Measurements from ENCODE around the gene TMEFF2.

TMEFF2 gene, protein sequence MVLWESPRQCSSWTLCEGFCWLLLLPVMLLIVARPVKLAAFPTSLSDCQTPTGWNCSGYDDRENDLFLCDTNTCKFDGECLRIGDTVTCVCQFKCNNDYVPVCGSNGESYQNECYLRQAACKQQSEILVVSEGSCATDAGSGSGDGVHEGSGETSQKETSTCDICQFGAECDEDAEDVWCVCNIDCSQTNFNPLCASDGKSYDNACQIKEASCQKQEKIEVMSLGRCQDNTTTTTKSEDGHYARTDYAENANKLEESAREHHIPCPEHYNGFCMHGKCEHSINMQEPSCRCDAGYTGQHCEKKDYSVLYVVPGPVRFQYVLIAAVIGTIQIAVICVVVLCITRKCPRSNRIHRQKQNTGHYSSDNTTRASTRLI

DNA sequence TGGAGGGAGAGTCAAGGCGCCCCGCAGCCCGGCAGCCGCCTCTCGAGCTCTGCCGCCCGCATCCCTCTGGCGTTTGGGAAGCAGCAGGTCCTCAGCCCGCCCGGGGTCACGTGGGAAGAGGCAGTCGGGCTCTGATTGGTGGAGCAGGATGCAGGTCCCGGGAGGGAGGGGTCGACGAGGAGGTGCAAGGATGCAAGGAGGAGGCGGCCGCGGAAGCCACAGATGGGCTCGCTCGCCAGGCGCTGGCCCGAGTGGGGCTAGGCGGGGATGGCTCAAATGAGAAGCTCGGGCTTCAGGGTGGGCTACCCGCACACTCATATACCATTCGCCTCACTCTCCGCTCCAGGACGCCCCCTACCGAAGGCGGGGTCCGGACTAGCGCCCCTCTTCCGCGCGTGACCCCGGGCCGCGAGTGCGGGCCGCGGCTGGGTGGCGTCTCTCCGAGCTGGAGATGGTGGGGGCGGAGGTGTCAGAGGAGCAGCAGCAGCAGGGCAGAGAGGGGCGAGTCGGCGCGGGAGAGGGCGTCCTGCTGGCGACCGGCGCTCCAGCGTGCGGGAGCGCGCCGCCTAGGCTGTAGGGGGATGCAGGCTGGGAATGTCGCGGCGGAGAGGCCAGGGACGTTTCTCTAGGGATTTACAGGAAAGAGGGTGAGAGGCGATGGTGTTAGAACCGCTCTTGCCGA lies at the start of gene TMEFF2:
TSS of gene TMEFF2 (minus strand) at position 68 of the 682 bp plus-strand sequence. CDS start 409 bp downstream, outside the sequence.
- in situ Hi-C loops (cut with HindIII; ENCODE audit: low pct_unique_long_range_greater_than_20kb, low sequenced_read_pairs), result no loop called here
- TF ChIP-seq JUND (IDR thresholded peaks at IDR 0.05; ENCODE audit: low read depth), result no peak

DNA sequence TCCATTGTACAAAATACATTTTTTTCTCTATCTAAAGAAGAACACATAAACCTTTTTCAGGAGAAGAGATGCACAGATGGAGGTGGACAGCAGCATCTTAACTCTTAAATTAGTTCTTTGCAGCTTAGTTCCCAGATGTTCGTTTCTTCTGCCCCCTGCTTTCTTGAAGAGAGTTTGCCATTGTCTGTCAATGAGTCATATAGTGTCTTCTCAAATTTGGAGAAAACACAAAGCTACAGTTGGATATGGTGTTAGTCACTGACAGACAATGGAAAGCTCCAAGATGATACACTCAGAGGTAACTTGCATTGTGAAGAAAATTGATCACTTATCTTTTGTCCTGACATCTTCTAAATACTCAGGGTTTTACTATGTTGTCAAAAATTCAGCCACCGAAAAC lies 48.8 kb upstream of the TMEFF2 start:
- no peak for DNase-seq (ENCODE audit: low read depth in 1 of 2, low spot score in 1 of 2)
- in situ Hi-C loops (cut with HindIII; ENCODE audit: low pct_unique_long_range_greater_than_20kb, low sequenced_read_pairs), result no loop called here
- no peak for TF ChIP-seq JUND (IDR thresholded peaks at IDR 0.05; ENCODE audit: low read depth)

More for the DNA sequence above, at the start of gene TMEFF2:
- no peak for DNase-seq (ENCODE audit: low read depth in 1 of 2, low spot score in 1 of 2)

DNA sequence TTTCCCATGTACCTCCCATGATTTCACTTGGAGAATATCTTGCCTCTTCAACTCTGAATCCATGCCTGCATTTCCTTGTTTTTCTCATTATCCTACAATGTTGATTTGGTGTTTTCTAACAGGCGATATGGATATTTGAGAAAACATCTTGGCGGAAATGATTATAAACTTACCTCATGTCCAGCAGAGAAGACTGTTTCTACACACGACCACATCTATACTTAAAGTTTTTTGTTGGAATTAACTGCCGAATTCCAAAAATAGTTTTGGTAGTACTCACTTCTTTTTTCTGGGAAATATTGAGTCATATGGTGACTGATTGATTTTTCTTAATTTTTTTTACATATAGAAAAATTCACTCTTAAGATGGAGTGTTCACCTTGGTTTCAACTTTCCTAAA lies 41.4 kb upstream of the TMEFF2 start:
- DNase-seq (ENCODE audit: low read depth in 1 of 2, low spot score in 1 of 2), result no peak
- in situ Hi-C loops (cut with HindIII; ENCODE audit: low pct_unique_long_range_greater_than_20kb, low sequenced_read_pairs), result no loop called here
- no peak for TF ChIP-seq JUND (IDR thresholded peaks at IDR 0.05; ENCODE audit: low read depth)

DNA sequence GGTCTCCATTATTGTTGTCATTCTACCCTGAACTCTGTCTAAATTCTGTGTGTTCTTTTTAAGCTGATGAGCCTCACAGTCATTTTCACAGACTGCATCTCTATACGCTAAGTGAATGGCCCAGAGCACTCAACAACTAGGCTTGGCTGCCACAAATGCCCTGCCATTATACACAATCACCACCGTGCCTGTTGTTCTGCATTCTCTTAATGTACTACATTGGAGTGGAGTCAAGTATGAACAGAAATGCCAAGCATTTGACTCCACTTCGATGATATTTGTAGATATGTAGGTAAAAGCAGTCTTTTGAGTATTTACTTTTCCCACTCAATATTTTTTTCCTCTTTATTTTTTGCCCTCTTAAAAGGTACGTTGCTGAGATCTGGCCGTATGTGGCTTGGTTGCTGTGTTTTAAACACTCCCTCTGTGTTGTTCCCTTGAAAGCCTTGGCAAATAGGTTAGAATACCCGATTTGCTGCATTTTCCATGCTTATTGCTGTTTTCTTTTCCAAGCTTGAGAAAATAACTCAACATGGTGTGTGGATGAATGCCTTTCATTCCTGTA lies 36.2 kb upstream of the TMEFF2 start:
- no peak for TF ChIP-seq JUND (IDR thresholded peaks at IDR 0.05; ENCODE audit: low read depth)
- DNase-seq (ENCODE audit: low read depth in 1 of 2, low spot score in 1 of 2), result peak; percentile 7 to 73
- in situ Hi-C loops (cut with HindIII; ENCODE audit: low pct_unique_long_range_greater_than_20kb, low sequenced_read_pairs), result no loop called here

DNA sequence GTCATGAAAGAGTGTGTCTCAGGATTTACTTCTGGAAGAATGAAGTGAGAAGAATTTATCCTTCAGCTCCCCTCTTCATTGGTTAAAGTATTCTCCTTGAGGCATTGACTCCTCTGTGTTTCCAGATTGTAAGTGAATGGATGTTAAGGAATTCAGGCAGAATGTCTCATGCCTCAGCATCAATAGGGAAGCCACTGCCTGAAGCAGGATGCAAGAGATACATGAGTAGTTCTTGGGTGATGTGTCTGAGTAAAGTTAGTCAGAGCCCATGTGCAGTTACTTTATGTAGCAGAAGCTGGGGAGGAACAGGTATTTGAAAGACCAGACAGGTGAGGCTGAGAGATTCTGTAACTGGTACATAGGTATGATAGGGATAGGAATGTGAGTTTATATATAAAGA lies 34.0 kb upstream of the TMEFF2 start:
- in situ Hi-C loops (cut with HindIII; ENCODE audit: low pct_unique_long_range_greater_than_20kb, low sequenced_read_pairs), result no loop called here
- no peak for TF ChIP-seq JUND (IDR thresholded peaks at IDR 0.05; ENCODE audit: low read depth)
- DNase-seq (ENCODE audit: low read depth in 1 of 2, low spot score in 1 of 2), result no peak

DNA sequence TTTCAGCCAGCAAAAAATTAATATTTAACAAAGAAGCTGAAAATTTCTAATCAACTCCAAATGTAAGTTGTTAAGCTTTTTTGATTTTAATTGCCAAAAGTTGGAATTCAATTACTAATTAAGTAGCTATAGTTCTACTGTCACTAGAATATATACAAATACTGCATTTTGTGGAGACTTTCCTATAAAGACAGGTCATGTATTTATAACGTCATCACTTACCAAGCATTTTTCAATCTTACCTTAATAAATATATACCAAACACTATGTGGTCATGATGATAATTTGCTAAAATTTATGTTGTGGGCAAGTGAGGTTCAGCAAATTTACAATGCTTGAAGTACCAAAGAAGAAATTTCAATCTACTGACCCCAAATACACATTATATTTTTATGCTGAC lies 24.2 kb upstream of the TMEFF2 start:
- in situ Hi-C loops (cut with HindIII; ENCODE audit: low pct_unique_long_range_greater_than_20kb, low sequenced_read_pairs), result no loop called here
- no peak for DNase-seq (ENCODE audit: low read depth in 1 of 2, low spot score in 1 of 2)

DNA sequence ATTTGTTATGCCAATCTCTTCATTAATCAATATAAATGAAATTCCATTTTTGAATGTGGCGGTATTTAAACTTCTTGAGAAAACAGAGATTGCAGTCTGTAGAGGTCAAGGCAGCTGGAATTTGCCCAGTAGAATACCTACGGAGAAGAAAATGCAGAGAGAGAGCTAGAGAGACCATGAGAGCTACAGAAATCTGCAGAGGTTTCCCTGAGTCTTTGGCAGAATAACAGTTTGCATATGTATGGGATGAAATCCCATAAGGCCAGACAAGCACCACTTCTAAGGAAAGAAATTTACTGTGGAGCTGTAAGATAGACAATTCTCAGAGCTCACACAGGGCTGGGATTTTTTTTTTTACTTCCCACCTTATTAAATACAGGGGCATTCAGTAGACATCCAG lies 23.6 kb upstream of the TMEFF2 start:
- in situ Hi-C loops (cut with HindIII; ENCODE audit: low pct_unique_long_range_greater_than_20kb, low sequenced_read_pairs), result no loop called here
- no peak for TF ChIP-seq JUND (IDR thresholded peaks at IDR 0.05; ENCODE audit: low read depth)
- no peak for DNase-seq (ENCODE audit: low read depth in 1 of 2, low spot score in 1 of 2)

More for the DNA sequence above, 24.2 kb upstream of the TMEFF2 start:
- TF ChIP-seq JUND (IDR thresholded peaks at IDR 0.05; ENCODE audit: low read depth), result no peak

DNA sequence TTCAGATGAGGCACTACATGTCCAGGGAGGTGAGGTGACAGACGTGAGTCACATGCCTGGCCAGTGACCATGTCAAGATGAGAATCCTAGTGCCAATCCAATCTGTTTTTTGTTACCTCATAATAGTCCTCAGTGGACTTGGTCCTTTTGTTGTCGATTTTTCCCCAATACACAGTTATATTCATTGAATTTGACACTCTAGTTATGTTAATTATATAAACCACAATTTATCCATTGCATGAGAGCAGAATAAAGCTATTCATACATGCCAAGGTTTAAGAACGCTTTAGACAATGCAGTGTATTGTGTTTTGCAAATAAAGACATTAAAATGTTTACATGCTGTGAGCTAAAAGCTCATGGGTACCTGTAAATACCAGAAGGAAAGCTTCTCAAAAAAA lies 21.6 kb upstream of the TMEFF2 start:
- in situ Hi-C loops (cut with HindIII; ENCODE audit: low pct_unique_long_range_greater_than_20kb, low sequenced_read_pairs), result no loop called here
- no peak for DNase-seq (ENCODE audit: low read depth in 1 of 2, low spot score in 1 of 2)
- TF ChIP-seq JUND (IDR thresholded peaks at IDR 0.05; ENCODE audit: low read depth), result no peak

DNA sequence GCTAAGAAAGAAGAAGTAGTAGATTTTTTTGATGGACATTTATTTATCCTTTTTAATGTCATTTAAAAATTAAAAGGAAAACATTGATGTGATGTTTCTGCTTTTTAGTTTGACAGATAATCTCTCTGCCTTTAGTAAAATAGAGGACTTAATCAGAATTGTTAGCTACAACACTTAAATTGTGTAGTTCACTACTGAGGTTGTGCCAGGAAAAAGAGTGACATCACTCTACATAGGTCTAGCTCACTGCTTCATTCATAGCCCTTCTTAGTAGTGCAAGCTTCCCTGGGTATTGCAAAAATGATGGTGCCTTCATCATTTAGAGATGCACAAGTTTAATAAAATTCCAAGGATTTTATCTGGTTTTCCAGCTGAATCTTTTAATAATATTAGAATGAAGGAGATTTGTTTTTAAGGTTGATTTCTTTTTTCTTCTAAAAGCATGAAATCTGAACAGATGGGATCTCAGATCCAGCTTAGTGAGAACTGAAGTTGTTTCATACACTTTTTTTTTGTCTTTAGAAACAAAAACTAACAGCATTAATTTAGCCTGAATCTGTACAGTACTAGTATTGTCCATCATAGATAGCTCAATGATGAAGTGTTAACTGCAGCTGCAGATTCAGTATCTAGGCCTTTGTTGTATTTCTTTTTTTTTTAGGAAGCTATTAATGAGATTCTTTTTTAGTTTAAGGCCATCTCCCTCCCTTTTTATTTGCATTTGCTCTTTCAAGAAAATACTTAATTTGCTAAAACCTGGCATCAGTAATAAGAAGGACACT lies 20.6 kb upstream of the TMEFF2 start:
- DNase-seq (ENCODE audit: low read depth in 1 of 2, low spot score in 1 of 2), result no peak
- in situ Hi-C loops (cut with HindIII; ENCODE audit: low pct_unique_long_range_greater_than_20kb, low sequenced_read_pairs), result no loop called here
- no peak for TF ChIP-seq JUND (IDR thresholded peaks at IDR 0.05; ENCODE audit: low read depth)

DNA sequence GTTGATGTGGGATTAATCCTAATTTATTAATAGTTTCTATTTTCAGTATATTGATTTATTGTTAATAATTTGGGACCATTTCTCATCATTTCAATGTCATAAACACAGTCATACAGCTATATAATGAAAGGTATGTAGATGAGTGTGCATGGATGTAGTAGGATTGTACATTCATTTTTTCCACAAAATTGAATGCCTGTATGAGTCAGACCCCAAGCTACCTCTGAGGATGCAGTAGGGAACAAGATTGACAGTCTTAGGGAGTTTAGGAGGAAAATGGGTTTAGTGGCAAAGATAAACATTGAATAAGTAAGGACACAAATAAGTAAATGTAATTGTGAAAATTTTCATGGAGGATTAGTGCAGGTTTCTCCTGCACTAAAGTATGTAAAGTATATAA lies 14.1 kb upstream of the TMEFF2 start:
- in situ Hi-C loops (cut with HindIII; ENCODE audit: low pct_unique_long_range_greater_than_20kb, low sequenced_read_pairs), result no loop called here
- TF ChIP-seq JUND (IDR thresholded peaks at IDR 0.05; ENCODE audit: low read depth), result no peak
- no peak for DNase-seq (ENCODE audit: low read depth in 1 of 2, low spot score in 1 of 2)

DNA sequence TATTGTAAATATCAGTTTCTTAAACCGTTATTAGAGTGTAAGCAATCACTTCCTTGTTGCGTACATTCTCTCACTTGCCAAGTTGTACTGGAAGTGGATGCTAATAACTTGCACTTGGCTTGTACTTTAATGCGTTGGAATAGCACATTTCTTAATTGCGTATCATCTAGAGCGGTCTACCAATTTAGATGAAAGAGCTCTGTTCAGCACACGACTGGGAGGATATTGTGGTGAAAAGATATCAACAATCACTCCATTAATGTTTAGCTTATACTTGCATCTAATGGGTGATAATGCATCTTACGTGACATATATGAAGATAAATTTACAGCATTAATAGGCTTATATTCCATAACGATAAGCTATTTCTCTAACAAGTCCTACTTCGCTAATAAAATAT lies 11.7 kb upstream of the TMEFF2 start:
- in situ Hi-C loops (cut with HindIII; ENCODE audit: low pct_unique_long_range_greater_than_20kb, low sequenced_read_pairs), result no loop called here
- DNase-seq (ENCODE audit: low read depth in 1 of 2, low spot score in 1 of 2), result no peak
- no peak for TF ChIP-seq JUND (IDR thresholded peaks at IDR 0.05; ENCODE audit: low read depth)

DNA sequence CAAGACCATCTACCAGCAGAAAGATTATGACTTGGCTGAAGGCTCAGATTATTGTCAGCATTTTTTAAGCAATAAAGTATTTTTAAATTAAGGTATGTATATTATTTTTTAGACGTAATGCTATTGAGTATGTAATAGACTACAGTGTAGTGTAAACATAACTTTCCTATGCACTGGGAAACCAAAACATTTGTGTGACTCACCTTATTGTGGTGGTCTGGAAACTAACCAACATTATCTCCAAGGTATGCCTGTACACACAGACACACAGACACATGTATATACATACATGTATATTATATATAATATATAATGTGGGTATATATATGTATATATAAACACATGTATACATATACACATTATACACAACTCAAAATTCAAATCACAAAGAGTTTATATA lies 9.1 kb upstream of the TMEFF2 start:
- TF ChIP-seq JUND (IDR thresholded peaks at IDR 0.05; ENCODE audit: low read depth), result no peak
- DNase-seq (ENCODE audit: low read depth in 1 of 2, low spot score in 1 of 2), result no peak
- in situ Hi-C loops (cut with HindIII; ENCODE audit: low pct_unique_long_range_greater_than_20kb, low sequenced_read_pairs), result no loop called here
